Liver (tissue), 3 donors: ENCODE data around the gene NAPEPLD.

Experiments
- TAF1 ChIP-seq: conservative IDR thresholded peaks from 2 replicates; pipeline ENCODE4 v1.6.1; 2016; ENCODE audit warnings: antibody characterized with exemption, mild to moderate bottlenecking
- YY1 ChIP-seq: IDR thresholded peaks from 2 replicates; pipeline ENCODE4 v1.6.1; 2016; ENCODE audit warnings: antibody characterized with exemption, mild to moderate bottlenecking
- TF ChIP-seq, protein P1 (sequence below): fragments of 150-350 bp; IDR thresholded peaks from 2 replicates; pipeline ENCODE4 v1.5.1; 2017; ENCODE audit warnings: improper control_type of control experiment, low read depth, low read length; ENCODE audit not compliant: missing input control
- TF ChIP-seq, protein P2 (sequence below): IDR thresholded peaks from 2 replicates; pipeline ENCODE4 v1.6.1; 2016; ENCODE audit warnings: antibody characterized with exemption
- donor health status: healthy.
- donor health status: healthy.

DNA sequence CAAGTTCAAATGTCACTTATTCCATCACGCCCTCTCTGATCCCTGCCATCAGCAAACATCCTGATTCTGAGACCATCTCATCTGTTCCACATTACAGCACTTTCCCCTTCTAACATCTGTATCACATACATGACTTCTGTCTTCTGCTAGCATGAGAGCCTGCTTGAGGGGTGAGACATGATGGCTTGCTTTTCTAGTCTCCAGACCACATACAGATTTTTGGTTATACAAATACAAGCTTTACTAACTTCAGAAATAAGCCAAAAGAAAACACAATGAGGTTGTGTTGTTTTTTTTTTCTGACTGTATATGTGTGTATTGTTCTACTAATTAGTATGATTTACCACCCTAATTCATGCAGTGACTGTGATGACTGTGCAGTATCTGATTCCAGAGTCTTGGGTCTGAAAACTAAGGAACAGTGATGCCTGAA, 34.3 kb downstream of the NAPEPLD start:
- TF ChIP-seq, protein P1, sequence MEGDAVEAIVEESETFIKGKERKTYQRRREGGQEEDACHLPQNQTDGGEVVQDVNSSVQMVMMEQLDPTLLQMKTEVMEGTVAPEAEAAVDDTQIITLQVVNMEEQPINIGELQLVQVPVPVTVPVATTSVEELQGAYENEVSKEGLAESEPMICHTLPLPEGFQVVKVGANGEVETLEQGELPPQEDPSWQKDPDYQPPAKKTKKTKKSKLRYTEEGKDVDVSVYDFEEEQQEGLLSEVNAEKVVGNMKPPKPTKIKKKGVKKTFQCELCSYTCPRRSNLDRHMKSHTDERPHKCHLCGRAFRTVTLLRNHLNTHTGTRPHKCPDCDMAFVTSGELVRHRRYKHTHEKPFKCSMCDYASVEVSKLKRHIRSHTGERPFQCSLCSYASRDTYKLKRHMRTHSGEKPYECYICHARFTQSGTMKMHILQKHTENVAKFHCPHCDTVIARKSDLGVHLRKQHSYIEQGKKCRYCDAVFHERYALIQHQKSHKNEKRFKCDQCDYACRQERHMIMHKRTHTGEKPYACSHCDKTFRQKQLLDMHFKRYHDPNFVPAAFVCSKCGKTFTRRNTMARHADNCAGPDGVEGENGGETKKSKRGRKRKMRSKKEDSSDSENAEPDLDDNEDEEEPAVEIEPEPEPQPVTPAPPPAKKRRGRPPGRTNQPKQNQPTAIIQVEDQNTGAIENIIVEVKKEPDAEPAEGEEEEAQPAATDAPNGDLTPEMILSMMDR, result no peak
- TF ChIP-seq, protein P2, sequence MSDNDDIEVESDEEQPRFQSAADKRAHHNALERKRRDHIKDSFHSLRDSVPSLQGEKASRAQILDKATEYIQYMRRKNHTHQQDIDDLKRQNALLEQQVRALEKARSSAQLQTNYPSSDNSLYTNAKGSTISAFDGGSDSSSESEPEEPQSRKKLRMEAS, result no peak
- TF ChIP-seq TAF1 (no peak), YY1 (no peak)
